HG03457 (cell line): ENCODE measurements around the gene SERPINB5.
"Not testable (repeated sequence)": the region's sequence is repeated elsewhere in the genome, so short reads cannot be mapped to it uniquely, and the experiment has no call there.

Experiments used
- ATAC-seq: cut with Tn5 transposase; IDR thresholded peaks from one replicate; pipeline ENCODE4 v1.9.1; 2021; ENCODE audit warnings: moderate number of reproducible peaks; ENCODE audit not compliant: unreplicated experiment

SERPINB5 gene

DNA sequence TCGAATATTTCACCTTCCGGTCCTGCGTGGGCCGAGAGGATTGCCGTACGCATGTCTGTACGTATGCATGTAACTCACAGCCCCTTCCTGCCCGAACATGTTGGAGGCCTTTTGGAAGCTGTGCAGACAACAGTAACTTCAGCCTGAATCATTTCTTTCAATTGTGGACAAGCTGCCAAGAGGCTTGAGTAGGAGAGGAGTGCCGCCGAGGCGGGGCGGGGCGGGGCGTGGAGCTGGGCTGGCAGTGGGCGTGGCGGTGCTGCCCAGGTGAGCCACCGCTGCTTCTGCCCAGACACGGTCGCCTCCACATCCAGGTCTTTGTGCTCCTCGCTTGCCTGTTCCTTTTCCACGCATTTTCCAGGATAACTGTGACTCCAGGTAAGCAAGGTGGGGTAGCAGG is at the start of gene SERPINB5:
SERPINB5 (plus strand) TSS at position 291 of the 400 bp plus-strand sequence. CDS start 7,471 bp downstream, outside the sequence.
- no peak for ATAC-seq

GRCh38 chr18:63427558-63427957 is 49.2 kb upstream of the SERPINB5 start:
- no peak for ATAC-seq

GRCh38 chr18:63430526-63430925 is 46.2 kb upstream of the SERPINB5 start:
- no peak for ATAC-seq

- ATAC-seq, result no peak
Measured at GRCh38 chr18:63431180-63431579, 45.6 kb upstream of the SERPINB5 start.

- ATAC-seq, result no peak
Measured at GRCh38 chr18:63433334-63433866, 43.4 kb upstream of the SERPINB5 start.

DNA sequence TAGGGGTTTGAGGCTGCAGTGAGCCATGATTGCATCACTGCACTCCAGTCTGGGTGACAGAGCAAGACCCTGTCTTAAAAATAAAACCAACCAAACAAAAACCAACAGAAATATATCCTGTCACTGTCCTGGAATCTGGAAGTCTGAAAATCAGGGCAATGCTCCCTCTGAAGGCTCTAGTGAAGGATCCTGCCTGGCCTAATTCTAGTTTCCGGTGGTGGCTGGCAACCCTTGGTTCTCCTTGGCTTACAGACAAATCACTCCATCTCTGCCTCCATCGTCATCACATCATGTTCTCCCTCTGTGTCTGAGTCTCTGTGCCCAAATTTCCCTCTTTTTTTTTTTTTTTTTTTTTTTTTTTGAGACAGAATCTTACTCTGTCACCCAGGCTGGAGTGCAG is 38.6 kb upstream of the SERPINB5 start:
- no peak for ATAC-seq

- ATAC-seq, result no peak
Measured at GRCh38 chr18:63439334-63439733, 37.4 kb upstream of the SERPINB5 start.

- ATAC-seq, result no peak
Measured at GRCh38 chr18:63440219-63440618, 36.5 kb upstream of the SERPINB5 start.

DNA sequence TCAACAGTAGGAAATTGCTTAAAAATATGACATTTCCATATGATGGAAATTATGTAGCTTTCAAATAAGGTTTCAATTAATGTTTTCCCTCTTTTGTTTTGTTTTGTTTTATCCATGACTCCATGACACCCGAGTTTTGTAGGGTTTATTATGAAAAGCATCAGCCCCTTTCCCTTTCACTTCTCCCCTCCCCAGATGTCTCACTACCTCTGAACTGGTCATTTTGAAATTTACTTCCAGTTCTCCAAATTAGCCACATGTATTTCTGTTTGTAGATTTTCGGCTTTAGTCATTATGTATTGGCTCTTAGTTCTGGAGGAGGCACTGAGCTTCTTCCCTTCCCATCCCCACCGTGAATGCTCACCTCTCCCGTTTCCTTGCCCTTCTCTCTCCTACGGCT is 35.9 kb upstream of the SERPINB5 start:
- ATAC-seq, result no peak

DNA sequence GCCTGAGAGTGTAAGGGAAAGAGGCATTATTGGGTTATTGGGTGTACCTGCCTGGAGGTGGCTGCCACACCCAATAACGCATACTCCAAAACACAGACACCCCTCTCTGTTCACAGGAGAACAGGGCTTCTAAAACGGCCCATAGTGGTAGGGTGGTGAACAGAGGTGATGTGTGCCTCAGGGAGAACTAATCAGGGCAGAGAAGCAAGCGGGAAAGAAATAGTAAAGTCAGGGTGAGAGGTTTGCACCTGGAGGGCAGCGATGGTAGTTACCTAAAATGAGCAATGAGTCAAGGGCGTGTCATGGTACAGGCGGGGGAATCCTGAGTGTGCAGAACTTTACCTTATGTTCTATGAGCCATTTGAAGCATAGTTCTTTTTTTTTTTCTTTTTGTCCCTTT is 32.9 kb upstream of the SERPINB5 start:
- no peak for ATAC-seq

DNA sequence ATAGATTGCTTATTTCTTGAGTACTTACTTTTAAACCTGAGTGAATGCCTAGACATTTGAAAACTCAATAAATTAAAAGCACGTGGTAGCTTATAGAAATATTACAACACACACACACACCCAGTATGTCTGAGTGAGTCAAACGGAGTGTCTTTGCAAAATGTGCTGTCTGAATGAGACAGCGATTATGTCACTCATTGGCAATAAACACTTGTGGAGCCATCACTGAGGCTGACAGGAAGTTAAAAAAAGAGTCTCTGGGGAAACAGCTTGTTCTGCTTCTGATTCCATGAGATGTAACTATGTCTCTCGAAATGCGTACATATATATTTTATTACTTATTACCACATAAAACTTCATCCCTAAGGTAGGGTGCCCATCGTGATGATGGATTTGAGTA is 32.2 kb upstream of the SERPINB5 start:
- ATAC-seq, result no peak

- no peak for ATAC-seq
Measured at GRCh38 chr18:63445037-63445436, 31.7 kb upstream of the SERPINB5 start.

GRCh38 chr18:63446266-63446665 is 30.5 kb upstream of the SERPINB5 start:
- no peak for ATAC-seq

GRCh38 chr18:63447066-63447465 is 29.7 kb upstream of the SERPINB5 start:
- ATAC-seq, result no peak

GRCh38 chr18:63449426-63449825 is 27.3 kb upstream of the SERPINB5 start:
- no peak for ATAC-seq

- no peak for ATAC-seq
Measured at GRCh38 chr18:63451799-63452660, 24.7 kb upstream of the SERPINB5 start.

GRCh38 chr18:63452751-63453150 is 24.0 kb upstream of the SERPINB5 start:
- not testable (repeated sequence) for ATAC-seq

DNA sequence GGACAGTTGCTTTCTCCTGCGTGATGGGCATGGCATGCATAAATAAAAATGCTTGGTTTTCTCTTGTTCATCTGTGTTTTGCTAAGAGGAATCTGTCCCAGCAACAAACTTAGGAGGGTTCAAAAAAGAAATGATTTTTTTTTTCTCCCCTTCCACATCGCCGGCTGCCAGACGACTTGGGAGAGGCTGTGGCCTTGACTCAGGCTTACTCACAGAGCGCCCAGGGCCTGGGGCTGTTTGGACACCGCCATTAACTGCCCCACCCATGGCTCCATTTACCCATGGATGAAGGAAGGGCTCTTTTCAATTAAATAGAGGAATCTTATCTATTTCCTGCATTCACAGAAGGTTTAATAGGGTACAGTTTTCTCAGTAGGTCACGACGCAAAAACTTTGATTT is 22.3 kb upstream of the SERPINB5 start:
- no peak for ATAC-seq

DNA sequence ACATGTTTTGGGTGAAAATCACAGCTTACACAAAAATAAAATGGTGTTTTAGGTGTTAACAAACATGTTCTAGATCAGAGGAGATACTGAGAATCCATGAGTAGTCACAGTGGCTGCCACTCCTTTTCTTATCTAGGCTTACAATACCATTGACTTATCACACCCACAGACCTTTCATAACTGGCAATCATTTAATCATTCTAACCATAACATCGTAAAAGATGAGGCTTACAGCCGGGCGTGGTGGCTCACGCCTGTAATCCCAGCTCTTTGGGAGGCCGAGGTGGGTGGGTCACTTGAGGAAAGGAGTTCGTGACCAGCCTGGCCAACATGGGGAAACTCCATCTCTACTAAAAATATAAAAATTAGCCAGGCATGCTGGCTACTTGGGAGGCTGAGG is 18.8 kb upstream of the SERPINB5 start:
- no peak for ATAC-seq

- no peak for ATAC-seq
Measured at GRCh38 chr18:63460414-63460813, 16.3 kb upstream of the SERPINB5 start.

DNA sequence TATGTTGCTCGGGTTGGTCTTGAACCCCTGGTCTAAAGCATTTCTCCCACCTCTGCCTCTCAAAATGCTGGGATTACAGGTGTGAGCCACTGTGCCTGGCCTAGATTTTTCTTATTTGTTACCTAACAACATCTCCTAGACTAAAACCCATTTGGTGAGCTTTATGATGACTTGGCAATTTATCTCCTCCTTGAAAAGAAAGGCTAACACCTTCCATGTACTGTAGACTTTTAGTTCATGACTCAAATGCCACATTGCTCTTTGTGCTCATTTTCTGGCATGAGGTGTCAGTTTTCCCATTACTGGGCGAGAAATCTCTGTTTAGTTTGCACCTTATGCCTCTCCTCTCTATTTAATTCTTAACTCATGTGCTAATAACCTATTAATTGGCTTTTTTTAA is 12.3 kb upstream of the SERPINB5 start:
- ATAC-seq, result no peak

- no peak for ATAC-seq
Measured at GRCh38 chr18:63465059-63465458, 11.7 kb upstream of the SERPINB5 start.

GRCh38 chr18:63467699-63468098 is 9.1 kb upstream of the SERPINB5 start:
- no peak for ATAC-seq
